HG02610 (cell line): ENCODE measurements around the gene BATF3.
A peak's percentile ranks its signal among the peaks of the same experiment; 100 is the strongest.

Experiments
- ATAC-seq: cut with Tn5 transposase; IDR thresholded peaks from one replicate; pipeline ENCODE4 v1.9.1; 2021; ENCODE audit warnings: mild to moderate bottlenecking, moderate library complexity; ENCODE audit not compliant: unreplicated experiment

BATF3 gene

DNA sequence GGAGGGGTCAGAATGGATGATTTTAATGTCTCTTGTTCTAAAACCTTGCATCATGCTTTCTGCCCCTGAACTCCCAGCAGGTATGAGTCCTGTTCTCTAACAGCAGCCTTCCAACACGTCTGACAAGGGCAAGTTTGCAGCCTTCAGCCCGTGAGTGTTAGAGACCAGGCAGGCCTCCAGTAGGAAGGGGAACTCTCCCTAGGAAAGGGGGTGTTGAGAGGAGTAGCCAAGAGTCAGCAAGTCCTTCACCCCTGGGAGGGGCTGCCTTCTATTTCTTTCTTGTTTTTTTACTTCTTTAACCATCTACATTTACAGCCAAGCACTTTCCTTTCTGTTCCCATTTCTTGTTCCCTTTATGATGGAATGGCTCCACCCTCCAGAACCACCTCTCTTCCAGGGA is 14.2 kb downstream of the BATF3 start:
- no peak for ATAC-seq

GRCh38 chr1:212684521-212685090 is 15.0 kb downstream of the BATF3 start:
- no peak for ATAC-seq

GRCh38 chr1:212684076-212684475 is 15.6 kb downstream of the BATF3 start:
- no peak for ATAC-seq

- peak; percentile 51 for ATAC-seq
Observed at GRCh38 chr1:212683357-212683722, 16.3 kb downstream of the BATF3 start.

- no peak for ATAC-seq
Observed at GRCh38 chr1:212680680-212681389, 18.8 kb downstream of the BATF3 start.

GRCh38 chr1:212678456-212679410 is 20.9 kb downstream of the BATF3 start:
- peak; percentile 60 for ATAC-seq

DNA sequence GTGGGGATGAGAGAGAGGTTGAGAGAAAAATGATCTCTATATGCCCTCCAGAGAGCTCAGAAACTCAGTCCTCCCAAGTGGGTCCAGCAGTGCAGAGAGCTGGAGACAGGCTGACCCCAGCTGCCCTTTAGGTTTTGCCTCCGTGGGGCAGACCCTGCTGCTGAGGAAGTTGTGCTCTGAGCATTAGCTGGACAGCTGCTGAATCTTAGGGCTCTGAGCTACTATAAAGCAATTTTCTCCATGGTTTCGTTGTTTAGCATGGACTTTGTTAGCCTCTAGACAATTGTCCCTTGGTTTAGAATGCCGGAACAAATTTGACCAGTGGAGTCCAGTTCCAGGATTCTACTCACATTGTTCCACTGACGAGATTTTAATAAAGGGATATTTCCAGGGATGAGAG is 22.1 kb downstream of the BATF3 start:
- no peak for ATAC-seq

DNA sequence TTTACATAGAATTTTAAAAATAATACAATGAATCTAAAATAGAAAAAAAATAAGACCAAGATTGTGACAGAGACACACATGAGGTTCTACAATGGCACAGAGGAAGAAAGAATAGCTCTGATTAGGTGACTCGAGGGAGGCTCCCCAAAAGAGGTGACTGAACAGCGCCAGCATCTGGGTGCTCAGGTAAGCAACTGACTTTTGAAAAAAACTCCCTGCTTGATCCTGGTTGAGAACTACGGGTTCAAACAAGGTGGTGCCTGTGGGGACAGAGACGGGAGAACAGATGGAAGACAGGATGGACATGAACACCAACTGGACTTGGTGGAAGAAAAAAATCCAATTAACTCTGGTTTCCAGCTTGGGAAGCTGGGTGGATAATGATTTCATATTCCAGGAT is 22.5 kb downstream of the BATF3 start:
- no peak for ATAC-seq

GRCh38 chr1:212675675-212676074 is 24.0 kb downstream of the BATF3 start:
- ATAC-seq = no peak

GRCh38 chr1:212674872-212675271 is 24.8 kb downstream of the BATF3 start:
- no peak for ATAC-seq

DNA sequence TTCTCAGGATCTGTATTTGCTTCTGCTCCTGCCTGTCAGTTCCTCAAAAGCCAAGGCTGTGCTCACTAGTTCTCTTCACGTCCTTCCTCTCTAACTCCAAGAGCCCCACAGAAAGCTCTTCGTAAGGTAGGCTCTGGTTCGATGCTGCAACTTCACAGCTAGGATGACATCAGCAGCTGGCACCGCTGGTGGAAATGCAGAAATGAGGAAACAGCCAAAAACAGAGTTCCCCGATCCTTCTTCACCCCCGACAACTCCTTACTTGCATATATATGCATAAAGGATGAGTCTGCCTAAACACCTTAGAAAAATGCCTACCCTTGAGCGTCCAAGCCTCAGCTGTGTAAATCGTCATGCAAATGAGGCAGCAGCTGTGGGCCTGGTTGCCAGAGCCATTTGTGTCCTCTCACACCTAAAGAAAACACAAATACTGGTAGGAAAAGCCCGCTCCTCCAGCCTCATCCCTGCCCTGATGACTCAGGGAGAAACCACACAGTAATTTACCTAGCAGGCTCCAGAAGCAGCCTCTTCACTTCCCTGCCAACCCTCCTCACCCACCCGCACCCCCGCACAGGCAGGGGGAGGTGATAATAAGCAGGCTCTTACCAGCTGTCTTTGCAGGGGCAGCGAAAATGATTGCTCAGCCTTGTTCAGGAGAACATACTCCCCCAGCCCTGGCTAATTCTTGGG is 28.2 kb downstream of the BATF3 start:
- peak; percentile 34 for ATAC-seq

GRCh38 chr1:212670882-212671281 is 28.8 kb downstream of the BATF3 start:
- no peak for ATAC-seq

DNA sequence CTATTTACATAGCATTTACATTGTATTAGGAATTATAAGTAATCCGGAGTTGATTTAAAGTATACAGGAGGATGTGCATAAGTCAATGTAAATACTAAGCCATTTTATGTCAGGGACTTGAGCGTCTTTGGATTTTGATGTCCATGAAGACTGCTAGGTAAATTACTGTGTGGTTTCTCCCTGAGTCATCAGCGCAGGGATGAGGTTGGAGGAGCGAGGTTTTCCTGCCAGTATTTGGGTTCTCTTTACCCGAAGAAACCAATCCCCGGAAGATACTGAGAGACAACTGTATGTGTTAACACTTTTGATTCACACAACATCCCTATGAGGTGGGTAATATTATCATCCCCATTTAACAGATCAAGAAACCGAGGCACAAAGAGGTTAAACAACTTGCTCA is 29.3 kb downstream of the BATF3 start:
- no peak for ATAC-seq

DNA sequence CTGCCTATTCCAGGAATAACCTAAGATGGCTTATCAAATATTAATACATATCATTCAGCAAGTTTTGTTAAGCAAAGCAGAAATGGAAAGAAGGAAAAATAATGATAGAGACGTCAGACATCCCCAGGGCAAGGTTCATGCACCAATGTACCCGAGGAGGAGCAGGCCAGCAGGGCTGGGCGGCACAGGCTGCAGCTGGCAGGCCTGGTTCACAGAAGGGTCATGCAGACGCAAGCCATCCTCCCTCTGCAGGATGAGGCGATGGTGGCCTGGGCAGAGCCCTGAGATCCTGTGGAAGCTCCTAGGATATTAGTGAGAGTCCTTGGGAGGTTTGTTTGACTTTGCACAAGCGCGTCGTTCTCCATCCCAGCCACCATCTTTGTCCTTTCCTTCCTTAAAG is 30.0 kb downstream of the BATF3 start:
- no peak for ATAC-seq

DNA sequence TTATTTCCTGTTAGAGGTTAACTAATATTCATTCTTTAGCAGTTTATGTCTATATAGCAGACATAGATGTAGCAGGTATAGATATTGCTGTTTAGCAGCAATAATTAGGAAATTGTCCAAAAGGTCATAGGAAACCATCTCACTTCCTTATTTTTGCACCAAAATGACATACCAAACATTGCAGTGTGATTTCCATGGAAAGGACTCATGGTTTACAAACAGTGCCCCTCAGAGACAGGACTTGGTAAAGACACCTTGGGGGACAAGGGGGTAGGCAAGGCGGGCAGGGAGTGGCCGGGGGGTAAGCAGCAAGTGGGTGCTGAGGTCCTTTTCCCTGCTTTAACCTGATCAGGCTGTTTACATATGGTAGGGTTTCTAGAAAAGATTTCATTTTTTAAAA is 30.5 kb downstream of the BATF3 start:
- ATAC-seq = no peak

DNA sequence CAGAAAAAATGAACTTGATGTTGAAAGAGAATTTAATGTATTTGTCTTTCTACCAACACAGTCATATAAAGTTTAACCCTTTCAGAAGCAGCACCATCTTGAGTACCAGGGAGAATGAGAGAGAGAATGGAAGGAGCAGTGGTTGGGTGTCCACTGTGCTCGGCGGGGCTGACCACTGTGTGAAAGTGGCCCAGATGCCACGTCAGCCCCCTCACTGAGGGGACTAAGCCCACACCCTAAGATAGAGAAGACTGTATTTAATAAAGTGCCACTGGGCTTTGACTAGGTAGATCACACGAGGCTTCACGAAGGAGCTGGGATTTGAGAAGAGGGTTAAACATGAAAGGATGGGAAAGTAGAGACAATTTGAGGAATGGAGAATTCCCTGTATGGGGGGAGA is 31.2 kb downstream of the BATF3 start:
- ATAC-seq = no peak

GRCh38 chr1:212667223-212668139 is 32.2 kb downstream of the BATF3 start:
- no peak for ATAC-seq

- ATAC-seq = no peak
Observed at GRCh38 chr1:212666116-212666775, 33.4 kb downstream of the BATF3 start.

GRCh38 chr1:212665241-212666115 is 34.2 kb downstream of the BATF3 start:
- ATAC-seq = peak; percentile 93
